Glomerular endothelial cell (primary cell): ENCODE measurements around the gene MAP4K4. TPM values are rescaled to one million over a fixed set of nuclear protein-coding genes. Genes with fewer than 3 reads are reported as not detected.

Source experiments
- total RNA-seq: library from RNA; depleted of rRNA; stranded (reverse); fragments of >200 nt; gene quantifications from 2 replicates; pipeline ENCODE4 v1.2.3, GENCODE V29; 2015

The MAP4K4 gene
- total RNA-seq, 1 donor from 2014 or later: 305 TPM

Other genes with a start within 250 kb of the MAP4K4 start
- 0.10 and 1.6 TPM in 2 replicates for gene RFX8, start 222.6 kb upstream of the MAP4K4 start, total RNA-seq